Transverse colon (tissue), 4 donors: Measurements from ENCODE around the gene SLC39A11.

Source experiments
- POLR2AphosphoS5 ChIP-seq, 3 donors: sonication (generic); formaldehyde crosslinking; IDR thresholded peaks; one replicate each; pipeline ENCODE4 v1.6.1; 2016; ENCODE audit warnings: antibody characterized with exemption in 3 of 3
- TF ChIP-seq, protein P1 (sequence below), 5 experiments: fragments of 200-600 bp in 3 of 5; fragments of 450-650 bp in 2 of 5; sonication (generic) in 3 of 5; IDR thresholded peaks; 1 replicate in 2 of 5; 2 replicates in 3 of 5; pipeline ENCODE4 v1.5.1; 2016 to 2017; ENCODE audit warnings: antibody characterized with exemption in 5 of 5, inconsistent platforms in 3 of 5, mild to moderate bottlenecking in 2 of 5, moderate library complexity in 1 of 5

DNA sequence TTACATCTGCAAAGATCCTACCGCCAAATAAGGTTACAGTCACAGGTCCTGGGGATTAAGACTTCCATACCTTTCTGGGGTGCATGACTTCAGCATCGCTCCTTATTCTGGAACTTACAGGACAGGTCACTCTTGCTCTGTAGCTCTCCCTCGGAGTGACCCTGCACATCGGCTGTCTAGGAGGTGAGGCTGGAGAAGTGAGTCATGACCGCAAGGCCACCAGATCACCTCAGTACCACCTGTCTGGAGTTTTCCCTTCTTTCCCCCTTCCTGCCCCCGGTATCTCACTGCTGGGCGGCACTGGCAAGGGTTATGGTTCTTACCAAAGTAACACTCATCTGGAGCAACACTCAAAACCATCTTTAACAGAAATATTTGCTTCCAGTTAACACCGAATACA, 374.8 kb downstream of the SLC39A11 start:
- TF ChIP-seq, protein P1, sequence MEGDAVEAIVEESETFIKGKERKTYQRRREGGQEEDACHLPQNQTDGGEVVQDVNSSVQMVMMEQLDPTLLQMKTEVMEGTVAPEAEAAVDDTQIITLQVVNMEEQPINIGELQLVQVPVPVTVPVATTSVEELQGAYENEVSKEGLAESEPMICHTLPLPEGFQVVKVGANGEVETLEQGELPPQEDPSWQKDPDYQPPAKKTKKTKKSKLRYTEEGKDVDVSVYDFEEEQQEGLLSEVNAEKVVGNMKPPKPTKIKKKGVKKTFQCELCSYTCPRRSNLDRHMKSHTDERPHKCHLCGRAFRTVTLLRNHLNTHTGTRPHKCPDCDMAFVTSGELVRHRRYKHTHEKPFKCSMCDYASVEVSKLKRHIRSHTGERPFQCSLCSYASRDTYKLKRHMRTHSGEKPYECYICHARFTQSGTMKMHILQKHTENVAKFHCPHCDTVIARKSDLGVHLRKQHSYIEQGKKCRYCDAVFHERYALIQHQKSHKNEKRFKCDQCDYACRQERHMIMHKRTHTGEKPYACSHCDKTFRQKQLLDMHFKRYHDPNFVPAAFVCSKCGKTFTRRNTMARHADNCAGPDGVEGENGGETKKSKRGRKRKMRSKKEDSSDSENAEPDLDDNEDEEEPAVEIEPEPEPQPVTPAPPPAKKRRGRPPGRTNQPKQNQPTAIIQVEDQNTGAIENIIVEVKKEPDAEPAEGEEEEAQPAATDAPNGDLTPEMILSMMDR (IDR thresholded peaks at IDR 0.05): no peak
- no peak for TF ChIP-seq POLR2AphosphoS5 (IDR thresholded peaks at IDR 0.05)
